BLaER1 (cell line): Measurements from ENCODE around the gene CYRIA.

Experiments used
- H3K27ac ChIP-seq: shearing (Covaris generic); formaldehyde crosslinking; 2 replicates; pipeline ENCODE4 v1.8.1; 2022
- H3K27me3 ChIP-seq: shearing (Covaris generic); formaldehyde crosslinking; 2 replicates; pipeline ENCODE4 v1.8.1; 2022
- H3K36me3 ChIP-seq: shearing (Covaris generic); formaldehyde crosslinking; 2 replicates; pipeline ENCODE4 v1.8.1; 2022
- H3K4me1 ChIP-seq: shearing (Covaris generic); formaldehyde crosslinking; 2 replicates; pipeline ENCODE4 v1.8.1; 2022
- H3K4me2 ChIP-seq: shearing (Covaris generic); formaldehyde crosslinking; 2 replicates; pipeline ENCODE4 v1.8.1; 2022
- H3K4me3 ChIP-seq: shearing (Covaris generic); formaldehyde crosslinking; 2 replicates; pipeline ENCODE4 v1.8.1; 2022
- H3K9ac ChIP-seq: shearing (Covaris generic); formaldehyde crosslinking; 2 replicates; pipeline ENCODE4 v1.8.1; 2022
- H3K9me3 ChIP-seq: shearing (Covaris generic); formaldehyde crosslinking; 2 replicates; pipeline ENCODE4 v1.8.1; 2022
- H4K20me1 ChIP-seq: shearing (Covaris generic); formaldehyde crosslinking; 2 replicates; pipeline ENCODE4 v1.8.1; 2022
- Cebpa-rat ChIP-seq: shearing (Covaris generic); IDR thresholded peaks from 2 replicates; pipeline ENCODE4 v1.8.1; 2022

The CYRIA gene

GRCh38 chr2:16635791-16636699 is 29.6 kb downstream of the CYRIA start:
- H3K4me2 ChIP-seq = peak overlapping the region; percentile 79
- H3K27me3 ChIP-seq = no peaks in the 10 kb centered on the region
- H3K9ac ChIP-seq = peak overlapping the region; percentile 51
- no peak for TF ChIP-seq Cebpa-rat
- peaks cover 7% of the 10 kb centered on the region; the same call in 1 of the 2 replicates for H3K9me3 ChIP-seq
- peaks cover 100% of the 10 kb centered on the region for H3K4me1 ChIP-seq
- H3K27ac ChIP-seq = peak overlapping the region; percentile 52
- 0 out of 2 replicates have a peak, but pooled peaks cover 3% of the 10 kb centered on the region for H3K36me3 ChIP-seq
- peaks cover 4% of the 10 kb centered on the region; the same call in 1 of the 2 replicates for H4K20me1 ChIP-seq
- H3K4me3 ChIP-seq = peak overlapping the region; percentile 16; the same call in 1 of the 2 replicates

GRCh38 chr2:16633621-16634430 is 31.8 kb downstream of the CYRIA start:
- Histone ChIP-seq H3K9ac (no peak overlapping the region), H3K27me3 (no peaks in the 10 kb centered on the region), H3K27ac (no peak overlapping the region), H3K4me1 (peaks cover 100% of the 10 kb centered on the region), H4K20me1 (no peaks in the 10 kb centered on the region), H3K36me3 (0 out of 2 replicates have a peak, but pooled peaks cover 3% of the 10 kb centered on the region), H3K4me3 (no peak overlapping the region), H3K4me2 (peak overlapping the region; percentile 79), H3K9me3 (peaks cover 7% of the 10 kb centered on the region; the same call in 1 of the 2 replicates)
- TF ChIP-seq Cebpa-rat = no peak

- Histone ChIP-seq H4K20me1 (no peaks in the 10 kb centered on the region), H3K4me2 (no peak overlapping the region), H3K9me3 (peaks cover 7% of the 10 kb centered on the region; the same call in 1 of the 2 replicates), H3K27ac (no peak overlapping the region), H3K36me3 (no peaks in the 10 kb centered on the region), H3K4me1 (peaks cover 100% of the 10 kb centered on the region), H3K9ac (no peak overlapping the region), H3K4me3 (no peak overlapping the region), H3K27me3 (no peaks in the 10 kb centered on the region)
- no peak for TF ChIP-seq Cebpa-rat
These were observed 33.0 kb downstream of the CYRIA start for GRCh38 chr2:16632598-16632997.

- H4K20me1 ChIP-seq = no peaks in the 10 kb centered on the region
- H3K4me3 ChIP-seq = no peak overlapping the region
- H3K4me1 ChIP-seq = peaks cover 100% of the 10 kb centered on the region
- peak overlapping the region; percentile 96 for H3K4me2 ChIP-seq
- no peak for TF ChIP-seq Cebpa-rat
- no peaks in the 10 kb centered on the region for H3K9me3 ChIP-seq
- H3K27ac ChIP-seq = peak overlapping the region; percentile 95
- H3K9ac ChIP-seq = no peak overlapping the region
- H3K36me3 ChIP-seq = no peaks in the 10 kb centered on the region
- no peaks in the 10 kb centered on the region for H3K27me3 ChIP-seq
These were observed 35.2 kb downstream of the CYRIA start for GRCh38 chr2:16630463-16630862.

- Histone ChIP-seq H3K4me2 (peak overlapping the region; percentile 96), H3K9me3 (no peaks in the 10 kb centered on the region), H3K36me3 (no peaks in the 10 kb centered on the region), H3K27ac (peak overlapping the region; percentile 95), H3K27me3 (no peaks in the 10 kb centered on the region), H3K4me3 (no peak overlapping the region), H4K20me1 (no peaks in the 10 kb centered on the region), H3K9ac (peak overlapping the region; percentile 63; the same call in 1 of the 2 replicates), H3K4me1 (peaks cover 100% of the 10 kb centered on the region)
- TF ChIP-seq Cebpa-rat = no peak
These were observed 35.9 kb downstream of the CYRIA start for GRCh38 chr2:16629770-16630169.

GRCh38 chr2:16629044-16629443 is 36.6 kb downstream of the CYRIA start:
- no peak for TF ChIP-seq Cebpa-rat
- Histone ChIP-seq H3K4me3 (no peak overlapping the region), H3K4me2 (peak overlapping the region; percentile 96), H3K9ac (peak overlapping the region; percentile 63), H3K4me1 (peaks cover 100% of the 10 kb centered on the region), H3K9me3 (no peaks in the 10 kb centered on the region), H4K20me1 (no peaks in the 10 kb centered on the region), H3K27me3 (no peaks in the 10 kb centered on the region), H3K27ac (peak overlapping the region; percentile 95), H3K36me3 (no peaks in the 10 kb centered on the region)

GRCh38 chr2:16628314-16628713 is 37.3 kb downstream of the CYRIA start:
- TF ChIP-seq Cebpa-rat = no peak
- Histone ChIP-seq H3K27ac (peak overlapping the region; percentile 95), H3K36me3 (no peaks in the 10 kb centered on the region), H3K4me1 (peaks cover 100% of the 10 kb centered on the region), H3K4me3 (no peak overlapping the region), H3K9ac (peak overlapping the region; percentile 63), H3K27me3 (no peaks in the 10 kb centered on the region), H3K4me2 (peak overlapping the region; percentile 96), H4K20me1 (no peaks in the 10 kb centered on the region), H3K9me3 (no peaks in the 10 kb centered on the region)

- H3K4me2 ChIP-seq = peak overlapping the region; percentile 96
- peak overlapping the region; percentile 95 for H3K27ac ChIP-seq
- H3K9me3 ChIP-seq = no peaks in the 10 kb centered on the region
- H3K4me1 ChIP-seq = peaks cover 100% of the 10 kb centered on the region
- no peaks in the 10 kb centered on the region for H3K36me3 ChIP-seq
- H3K4me3 ChIP-seq = no peak overlapping the region
- H3K9ac ChIP-seq = peak overlapping the region; percentile 62
- H4K20me1 ChIP-seq = no peaks in the 10 kb centered on the region
- TF ChIP-seq Cebpa-rat = no peak
- no peaks in the 10 kb centered on the region for H3K27me3 ChIP-seq
These were observed 38.5 kb downstream of the CYRIA start for GRCh38 chr2:16626997-16627605.

- peak overlapping the region; percentile 62 for H3K9ac ChIP-seq
- H4K20me1 ChIP-seq = no peaks in the 10 kb centered on the region
- peak overlapping the region; percentile 95 for H3K27ac ChIP-seq
These were observed 39.1 kb downstream of the CYRIA start for GRCh38 chr2:16626497-16626896.

More at GRCh38 chr2:16626497-16626896, 39.1 kb downstream of the CYRIA start:
- no peaks in the 10 kb centered on the region for H3K36me3 ChIP-seq
- peak overlapping the region; percentile 59; the same call in 1 of the 2 replicates for H3K4me3 ChIP-seq
- TF ChIP-seq Cebpa-rat = no peak
- no peaks in the 10 kb centered on the region for H3K27me3 ChIP-seq
- H3K4me1 ChIP-seq = peaks cover 100% of the 10 kb centered on the region
- H3K9me3 ChIP-seq = no peaks in the 10 kb centered on the region
- H3K4me2 ChIP-seq = peak overlapping the region; percentile 96
